Kidney (tissue), 14 donors: Measurements from ENCODE around the gene KIF26B. TPM values are rescaled to one million over a fixed set of nuclear protein-coding genes. Genes with fewer than 3 reads are reported as not detected.

Experiments
- DNase-seq, 5 donors: peaks; one replicate each; pipeline ENCODE4 v3.0.0-alpha.2; 2013 to 2020
- FAIRE-seq: peaks from 2 replicates; lab custom pipeline; 2012; peaks lifted over from hg19 to GRCh38; lab: Jason Lieb, UNC
- H3K27ac ChIP-seq, 2 donors: one replicate each; pipeline ENCODE4 v1.7.0; 2013; ENCODE audit warnings: low read depth in 2 of 2, low read length in 2 of 2, inconsistent platforms in 1 of 2
- H3K27me3 ChIP-seq: one replicate; pipeline ENCODE4 v1.7.1; 2013; ENCODE audit warnings: low read length, inconsistent platforms; ENCODE audit not compliant: control insufficient read depth, insufficient read depth
- H3K36me3 ChIP-seq, 3 donors: one replicate each; pipeline versions ENCODE4 v1.7.0 to v1.7.1; 2013; ENCODE audit warnings: low read length in 3 of 3, control low read depth in 1 of 3, inconsistent platforms in 1 of 3; ENCODE audit not compliant: insufficient read depth in 3 of 3, control insufficient read depth in 2 of 3
- H3K4me1 ChIP-seq, 3 donors: one replicate each; pipeline versions ENCODE4 v1.7.0 to v1.7.1; 2013; ENCODE audit warnings: low read length in 3 of 3, inconsistent platforms in 1 of 3, low read depth in 1 of 3; ENCODE audit not compliant: control insufficient read depth in 2 of 3, insufficient read depth in 2 of 3
- H3K4me3 ChIP-seq, 3 donors: one replicate each; pipeline versions ENCODE4 v1.7.0 to v1.8.1; 2013; ENCODE audit warnings: low read length in 3 of 3, control low read depth in 1 of 3, inconsistent platforms in 1 of 3
- H3K9ac ChIP-seq, 3 donors: one replicate each; pipeline versions ENCODE4 v1.7.0 to v1.7.1; 2013; ENCODE audit warnings: low read length in 3 of 3, control low read depth in 1 of 3, inconsistent platforms in 1 of 3
- H3K9me3 ChIP-seq, 3 donors: one replicate each; pipeline versions ENCODE4 v1.7.0 to v1.7.1; 2013; ENCODE audit warnings: low read length in 3 of 3, control low read depth in 1 of 3, inconsistent platforms in 1 of 3; ENCODE audit not compliant: control insufficient read depth in 2 of 3, insufficient read depth in 1 of 3
- intact Hi-C: fragments of 100-400 bp; cut with DNase I; formaldehyde crosslinking; loops from one replicate; pipeline ENCODE4 v1.11.1; 2022
- polyA plus RNA-seq: library from polyadenylated mRNA; stranded (reverse); fragments of 350-450 nt; fragmentation: Illumina TruSeq; extraction: RNeasy Lipid Tissue Mini Kit (QIAGEN cat#74804); gene quantifications from one replicate; pipeline ENCODE4 v1.2.3, GENCODE V29; 2014; ENCODE audit warnings: low read depth, low replicate concordance; ENCODE audit not compliant: insufficient read depth
- total RNA-seq: library from RNA; stranded (reverse); fragmentation: NEBNext Ultra II Directional; extraction: Animal tissue kit (Norgen Biotek cat#: 25700); gene quantifications from one replicate; pipeline ENCODE4 v1.2.1, GENCODE V29; 2021
- TF ChIP-seq, protein P1 (sequence below): IDR thresholded peaks from 3 replicates; pipeline ENCODE4 v1.5.1; 2012; ENCODE audit warnings: mild to moderate bottlenecking, moderate library complexity, borderline replicate concordance; ENCODE audit not compliant: insufficient read depth; ENCODE audit errors: extremely low read depth
- donor health status: control.
- donor health status: control.
- donor health status: control.
- donor health status: control.
- donor health status: control.
- donor health status: DM: yes; HTN: yes; CAD: no.
- donor health status: Normal renal cell carcinoma (clear cell type).

KIF26B gene
- total and polyA plus RNA-seq, 2 donors from 2014 or later, result 0.52 to 10.7 TPM

DNA sequence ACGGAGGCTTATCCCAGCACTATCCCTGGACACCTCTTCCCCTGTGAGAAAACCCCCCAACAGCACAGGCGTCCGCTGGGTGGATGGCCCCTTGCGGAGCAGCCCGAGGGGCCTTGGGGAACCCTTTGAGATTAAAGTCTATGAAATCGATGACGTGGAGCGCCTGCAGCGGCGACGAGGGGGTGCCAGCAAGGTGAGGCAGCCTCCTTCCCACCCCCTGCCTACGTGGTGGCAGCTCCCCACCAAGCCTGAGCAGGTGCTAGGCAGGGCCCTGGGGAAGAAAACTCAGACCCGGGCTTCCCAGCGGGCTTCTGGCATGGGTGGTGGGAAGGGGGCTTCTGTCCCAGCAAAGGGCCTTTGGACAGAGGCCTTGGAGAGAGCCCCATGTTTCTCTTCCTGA is 543.3 kb downstream of the KIF26B start:
- DNase-seq, result peak in 1 of 5 donors; percentile 52

DNA sequence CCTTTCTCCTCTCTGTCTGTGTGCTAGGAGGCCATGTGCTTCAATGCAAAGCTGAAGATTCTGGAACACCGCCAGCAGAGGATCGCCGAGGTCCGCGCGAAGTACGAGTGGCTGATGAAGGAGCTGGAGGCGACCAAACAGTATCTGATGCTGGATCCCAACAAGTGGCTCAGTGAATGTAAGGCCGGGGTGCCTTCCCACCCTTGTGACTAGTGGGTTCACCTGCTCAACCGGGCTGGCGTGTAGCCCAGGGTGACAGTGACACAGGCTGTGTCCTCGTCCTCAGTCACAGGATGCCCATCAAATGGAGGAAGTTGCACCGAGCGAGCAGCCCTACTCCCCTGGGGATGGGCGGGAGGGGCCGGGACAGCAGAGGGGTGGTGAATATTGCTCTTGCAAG is 544.1 kb downstream of the KIF26B start:
- H3K27me3 ChIP-seq, result no peaks in the 10 kb centered on the region

More for the DNA sequence above, 543.3 kb downstream of the KIF26B start:
- no peak overlapping the region for H3K4me3 ChIP-seq
- H3K4me1 ChIP-seq, result no peaks in the 10 kb centered on the region
- H3K27ac ChIP-seq, result no peak overlapping the region
- H3K9me3 ChIP-seq, result no peaks in the 10 kb centered on the region
- intact Hi-C loops, result no loop called here
- no peak overlapping the region for H3K9ac ChIP-seq
- no peaks in the 10 kb centered on the region for H3K27me3 ChIP-seq
- H3K36me3 ChIP-seq, result no peaks in the 10 kb centered on the region
- no peak for FAIRE-seq
- TF ChIP-seq, protein P1, sequence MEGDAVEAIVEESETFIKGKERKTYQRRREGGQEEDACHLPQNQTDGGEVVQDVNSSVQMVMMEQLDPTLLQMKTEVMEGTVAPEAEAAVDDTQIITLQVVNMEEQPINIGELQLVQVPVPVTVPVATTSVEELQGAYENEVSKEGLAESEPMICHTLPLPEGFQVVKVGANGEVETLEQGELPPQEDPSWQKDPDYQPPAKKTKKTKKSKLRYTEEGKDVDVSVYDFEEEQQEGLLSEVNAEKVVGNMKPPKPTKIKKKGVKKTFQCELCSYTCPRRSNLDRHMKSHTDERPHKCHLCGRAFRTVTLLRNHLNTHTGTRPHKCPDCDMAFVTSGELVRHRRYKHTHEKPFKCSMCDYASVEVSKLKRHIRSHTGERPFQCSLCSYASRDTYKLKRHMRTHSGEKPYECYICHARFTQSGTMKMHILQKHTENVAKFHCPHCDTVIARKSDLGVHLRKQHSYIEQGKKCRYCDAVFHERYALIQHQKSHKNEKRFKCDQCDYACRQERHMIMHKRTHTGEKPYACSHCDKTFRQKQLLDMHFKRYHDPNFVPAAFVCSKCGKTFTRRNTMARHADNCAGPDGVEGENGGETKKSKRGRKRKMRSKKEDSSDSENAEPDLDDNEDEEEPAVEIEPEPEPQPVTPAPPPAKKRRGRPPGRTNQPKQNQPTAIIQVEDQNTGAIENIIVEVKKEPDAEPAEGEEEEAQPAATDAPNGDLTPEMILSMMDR, result no peak

DNA sequence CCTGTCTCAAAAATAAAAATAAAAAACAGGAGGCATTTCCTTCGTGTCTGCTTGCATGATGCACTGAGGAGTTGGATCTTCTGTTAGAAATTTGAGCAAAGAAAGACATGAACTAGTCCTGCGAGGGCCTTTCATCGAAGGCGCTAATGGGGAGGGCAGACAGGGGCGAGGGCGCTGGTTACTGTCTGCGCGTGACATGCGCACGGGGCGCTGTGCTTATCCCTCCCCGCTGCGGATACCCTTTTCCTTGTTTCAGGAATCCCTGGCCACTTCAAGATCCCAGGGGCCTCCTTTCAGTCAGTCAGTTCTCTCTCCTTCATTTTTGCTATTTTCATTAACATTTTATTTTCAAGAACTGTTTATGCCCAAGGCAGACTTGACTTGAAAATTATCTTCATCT is 545.8 kb downstream of the KIF26B start:
- H3K4me3 ChIP-seq, result no peak overlapping the region
- H3K9me3 ChIP-seq, result no peaks in the 10 kb centered on the region
- H3K9ac ChIP-seq, result no peak overlapping the region
- H3K27ac ChIP-seq, result no peak overlapping the region
- H3K27me3 ChIP-seq, result no peaks in the 10 kb centered on the region
- H3K4me1 ChIP-seq, result no peaks in the 10 kb centered on the region
- intact Hi-C loops, result no loop called here
- DNase-seq, result peak in 1 of 5 donors; percentile 29
- no peaks in the 10 kb centered on the region for H3K36me3 ChIP-seq
- TF ChIP-seq, protein P1, result no peak
- FAIRE-seq, result no peak

More for the DNA sequence above, 544.1 kb downstream of the KIF26B start:
- Histone ChIP-seq H3K9ac (no peak overlapping the region), H3K4me3 (no peak overlapping the region), H3K36me3 (no peaks in the 10 kb centered on the region), H3K4me1 (no peaks in the 10 kb centered on the region), H3K9me3 (no peaks in the 10 kb centered on the region), H3K27ac (no peak overlapping the region)
- DNase-seq (peak in 1 of 5 donors; percentile 54), FAIRE-seq (no peak)
- intact Hi-C loops, result no loop called here
- TF ChIP-seq, protein P1, result no peak

DNA sequence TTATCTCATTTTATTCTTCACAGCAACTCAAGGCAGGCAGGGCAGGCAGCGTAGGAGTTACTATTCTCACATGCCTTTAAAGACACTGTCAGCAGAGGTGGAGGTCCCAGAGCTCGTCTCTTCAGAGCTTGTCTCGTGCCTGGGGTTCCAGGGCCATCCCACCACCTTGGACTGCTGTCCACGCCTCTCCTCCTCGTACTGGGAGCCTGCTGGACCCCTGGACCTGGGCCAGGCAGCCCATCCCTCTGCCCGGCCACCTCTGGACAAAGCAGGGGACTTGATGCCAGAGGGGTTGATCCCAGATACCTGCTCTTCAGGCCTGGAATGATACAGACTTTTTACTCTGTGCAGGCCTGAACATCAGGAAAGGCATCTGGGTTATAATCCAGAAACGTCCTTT is 546.8 kb downstream of the KIF26B start:
- H3K9ac ChIP-seq, result no peak overlapping the region
- no peaks in the 10 kb centered on the region for H3K9me3 ChIP-seq
- DNase-seq (peak in 1 of 5 donors; percentile 45), FAIRE-seq (no peak)
- no peak overlapping the region for H3K4me3 ChIP-seq
- intact Hi-C loops, result no loop called here
- H3K4me1 ChIP-seq, result no peaks in the 10 kb centered on the region
- TF ChIP-seq, protein P1, result no peak
- H3K27me3 ChIP-seq, result no peaks in the 10 kb centered on the region
- no peak overlapping the region for H3K27ac ChIP-seq
- H3K36me3 ChIP-seq, result no peaks in the 10 kb centered on the region
